Astrocyte of the spinal cord (primary cell): Measurements from ENCODE around the gene IL4I1.

ENCODE experiments used
- DNase-seq: peaks from one replicate; pipeline ENCODE4 v3.0.0; 2011; ENCODE audit warnings: low read depth, low spot score
- H3K4me3 ChIP-seq: 2 replicates; pipeline ENCODE4 v1.5.1; 2011; ENCODE audit warnings: low read depth, mild to moderate bottlenecking, low read length, moderate library complexity
- CTCF ChIP-seq: IDR thresholded peaks from 2 replicates; pipeline ENCODE4 v1.5.1; 2012; ENCODE audit warnings: low read depth, mild to moderate bottlenecking, low read length, inconsistent platforms
- in situ Hi-C: cut with HindIII; loops from 2 replicates; pipeline ENCODE4 v1.10.0; 2017; ENCODE audit warnings: low sequenced_read_pairs

Gene IL4I1

GRCh38 chr19:49889038-49889686 is 7.5 kb downstream of the IL4I1 start:
- in situ Hi-C loops, result no loop called here
- no peak for DNase-seq
- H3K4me3 ChIP-seq, result no peak overlapping the region
- no peak for TF ChIP-seq CTCF

GRCh38 chr19:49888510-49888824 is 8.2 kb downstream of the IL4I1 start:
- TF ChIP-seq CTCF, result no peak
- no peak overlapping the region for H3K4me3 ChIP-seq
- in situ Hi-C loops, result no loop called here
- no peak for DNase-seq

- in situ Hi-C loops, result no loop called here
- DNase-seq, result no peak
- H3K4me3 ChIP-seq, result no peak overlapping the region
- TF ChIP-seq CTCF, result no peak
Measured at GRCh38 chr19:49887665-49888509, 8.8 kb downstream of the IL4I1 start.

GRCh38 chr19:49887037-49887664 is 9.5 kb downstream of the IL4I1 start:
- DNase-seq, result no peak
- no peak for TF ChIP-seq CTCF
- no peak overlapping the region for H3K4me3 ChIP-seq
- in situ Hi-C loops, result no loop called here

- no peak for DNase-seq
- H3K4me3 ChIP-seq, result no peak overlapping the region
- TF ChIP-seq CTCF, result no peak
- in situ Hi-C loops, result no loop called here
Measured at GRCh38 chr19:49884760-49885159, 11.9 kb downstream of the IL4I1 start.

- no peak overlapping the region for H3K4me3 ChIP-seq
- TF ChIP-seq CTCF, result no peak
- DNase-seq, result no peak
- in situ Hi-C loops, result no loop called here
Measured at GRCh38 chr19:49884109-49884508, 12.6 kb downstream of the IL4I1 start.
